GM21723 (cell line): ENCODE results near the gene GPRC6A.
"Not testable (repeated sequence)": the region's sequence is repeated elsewhere in the genome, so short reads cannot be mapped to it uniquely, and the experiment has no call there.

ENCODE experiments used
- ATAC-seq: cut with Tn5 transposase; IDR thresholded peaks from one replicate; pipeline ENCODE4 v1.9.1; 2021; ENCODE audit warnings: mild to moderate bottlenecking, moderate library complexity; ENCODE audit not compliant: unreplicated experiment

GPRC6A gene, protein sequence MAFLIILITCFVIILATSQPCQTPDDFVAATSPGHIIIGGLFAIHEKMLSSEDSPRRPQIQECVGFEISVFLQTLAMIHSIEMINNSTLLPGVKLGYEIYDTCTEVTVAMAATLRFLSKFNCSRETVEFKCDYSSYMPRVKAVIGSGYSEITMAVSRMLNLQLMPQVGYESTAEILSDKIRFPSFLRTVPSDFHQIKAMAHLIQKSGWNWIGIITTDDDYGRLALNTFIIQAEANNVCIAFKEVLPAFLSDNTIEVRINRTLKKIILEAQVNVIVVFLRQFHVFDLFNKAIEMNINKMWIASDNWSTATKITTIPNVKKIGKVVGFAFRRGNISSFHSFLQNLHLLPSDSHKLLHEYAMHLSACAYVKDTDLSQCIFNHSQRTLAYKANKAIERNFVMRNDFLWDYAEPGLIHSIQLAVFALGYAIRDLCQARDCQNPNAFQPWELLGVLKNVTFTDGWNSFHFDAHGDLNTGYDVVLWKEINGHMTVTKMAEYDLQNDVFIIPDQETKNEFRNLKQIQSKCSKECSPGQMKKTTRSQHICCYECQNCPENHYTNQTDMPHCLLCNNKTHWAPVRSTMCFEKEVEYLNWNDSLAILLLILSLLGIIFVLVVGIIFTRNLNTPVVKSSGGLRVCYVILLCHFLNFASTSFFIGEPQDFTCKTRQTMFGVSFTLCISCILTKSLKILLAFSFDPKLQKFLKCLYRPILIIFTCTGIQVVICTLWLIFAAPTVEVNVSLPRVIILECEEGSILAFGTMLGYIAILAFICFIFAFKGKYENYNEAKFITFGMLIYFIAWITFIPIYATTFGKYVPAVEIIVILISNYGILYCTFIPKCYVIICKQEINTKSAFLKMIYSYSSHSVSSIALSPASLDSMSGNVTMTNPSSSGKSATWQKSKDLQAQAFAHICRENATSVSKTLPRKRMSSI

DNA sequence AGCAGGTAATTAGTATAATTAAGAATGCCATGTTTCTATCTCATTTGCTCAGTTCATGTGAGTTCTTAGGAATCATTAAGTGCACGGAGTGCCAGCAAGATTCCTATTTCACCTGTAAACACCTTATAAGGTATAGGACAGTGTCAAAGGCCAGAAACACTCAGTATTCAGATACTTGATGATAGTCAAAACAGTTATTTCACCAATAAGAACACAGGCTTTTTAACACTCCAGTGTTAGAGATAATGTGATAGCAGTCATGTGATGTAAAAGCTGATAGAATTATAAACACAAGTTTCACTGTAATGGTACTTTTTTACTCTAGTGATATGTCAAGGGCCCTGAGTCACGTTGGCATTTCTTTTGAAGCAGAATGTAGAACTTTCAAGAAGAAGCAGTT is at the start of gene GPRC6A:
TSS of gene GPRC6A (minus strand) at position 101 of the 400 bp plus-strand sequence. CDS start at position 31, 70 bp downstream.
- ATAC-seq, result no peak

DNA sequence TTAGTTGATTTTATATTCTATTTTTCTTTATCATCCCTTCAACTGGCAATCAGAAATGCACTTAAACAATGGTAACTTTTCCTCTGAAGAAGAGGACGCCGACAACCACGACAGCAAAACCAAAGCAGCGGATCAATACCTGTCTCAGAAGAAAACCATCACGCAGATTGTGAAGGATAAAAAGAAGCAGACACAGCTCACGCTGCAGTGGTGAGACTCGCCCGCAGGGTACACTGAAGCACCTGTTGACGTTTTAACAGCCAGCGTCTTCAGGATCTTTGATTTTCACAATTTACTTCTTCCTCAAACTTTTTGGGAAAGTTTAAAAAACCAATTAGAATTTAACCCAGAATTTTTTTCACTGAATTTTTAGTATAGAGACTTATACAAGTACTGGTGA is 48.9 kb upstream of the GPRC6A start:
- no peak for ATAC-seq

DNA sequence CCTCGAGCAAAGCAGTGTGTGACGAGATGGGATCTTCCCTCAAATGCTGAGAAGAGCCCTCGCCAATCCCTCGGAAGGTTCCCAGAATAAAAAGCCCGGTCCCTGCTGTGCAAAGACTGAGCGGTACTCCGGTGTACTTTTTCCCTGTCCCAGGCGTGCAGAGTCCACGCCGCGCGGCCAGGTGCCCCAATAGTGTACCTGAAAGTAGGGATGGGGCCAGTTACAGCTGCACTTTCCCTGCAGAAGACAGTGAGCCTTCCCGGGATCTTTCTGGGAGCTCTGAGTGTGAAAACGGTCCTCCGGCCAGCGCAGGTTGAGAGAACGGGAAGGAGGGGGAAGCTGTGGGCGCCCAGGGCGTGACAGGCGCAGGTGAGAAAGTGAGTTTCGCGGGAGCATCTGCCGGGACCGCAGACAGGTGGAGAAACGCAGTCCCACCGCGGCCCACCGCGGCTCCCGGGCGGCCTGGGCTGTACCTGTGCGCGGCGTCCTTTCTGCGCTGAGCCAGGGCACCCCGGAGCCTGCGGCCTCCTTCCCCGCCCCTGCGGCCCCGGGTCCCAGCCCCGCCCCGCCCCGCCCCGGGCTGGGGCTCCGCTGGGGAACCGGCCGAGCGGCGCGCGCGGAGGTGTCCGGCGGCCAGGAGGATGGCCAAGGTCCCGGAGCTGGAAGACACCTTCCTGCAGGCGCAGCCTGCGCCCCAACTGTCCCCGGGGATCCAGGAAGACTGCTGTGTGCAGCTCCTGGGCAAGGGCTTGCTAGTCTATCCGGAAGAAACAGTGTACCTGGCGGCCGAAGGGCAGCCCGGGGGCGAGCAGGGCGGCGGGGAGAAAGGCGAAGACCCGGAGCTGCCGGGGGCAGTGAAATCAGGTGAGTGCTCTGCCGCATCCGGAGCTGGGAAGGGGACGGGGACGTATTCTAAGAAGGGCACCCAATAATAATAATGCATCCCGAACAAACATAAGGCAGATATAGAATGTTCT is 48.0 kb upstream of the GPRC6A start, which contains the start of gene RFX6:
TSS of gene RFX6 (plus strand) at position 608 of the 977 bp plus-strand sequence. CDS start at position 642, 34 bp downstream.
- ATAC-seq, result no peak

DNA sequence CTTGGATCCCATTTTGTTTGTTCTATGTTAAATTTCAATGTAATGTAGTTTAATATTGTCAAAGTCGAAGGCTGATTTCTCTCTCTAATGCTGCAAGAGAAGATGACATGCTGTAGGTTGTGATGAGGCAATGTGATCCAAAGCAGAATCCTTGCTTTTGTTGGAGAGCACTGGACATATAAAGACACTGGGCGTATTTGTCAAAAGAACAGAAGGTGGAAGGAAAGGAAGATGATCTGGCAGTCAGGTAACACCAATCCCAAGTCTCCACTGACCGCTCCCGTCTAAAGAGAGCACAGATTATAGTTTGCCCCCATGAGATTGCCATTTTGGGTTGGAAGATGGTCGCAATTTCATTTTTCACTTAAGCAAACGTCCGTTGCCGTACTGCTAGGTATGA is 47.2 kb upstream of the GPRC6A start:
- ATAC-seq, result no peak

DNA sequence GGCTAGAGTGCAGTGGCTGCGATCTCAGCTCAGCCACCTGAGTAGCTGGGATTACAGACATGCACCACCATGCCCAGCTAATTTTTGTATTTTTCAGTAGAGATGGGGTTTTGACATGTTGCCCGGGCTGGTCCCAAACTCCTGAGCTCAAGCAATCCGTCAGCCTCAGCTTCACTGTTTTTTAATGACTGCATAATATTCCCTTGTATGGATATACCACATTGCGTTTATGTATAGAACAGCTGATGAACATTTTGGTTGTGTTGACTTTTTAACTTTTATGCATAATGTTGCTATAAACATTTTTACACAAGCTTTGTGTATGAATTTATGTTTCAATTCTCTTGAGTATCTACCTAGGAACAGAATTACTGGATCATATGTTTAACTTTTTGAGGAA is 43.9 kb upstream of the GPRC6A start:
- ATAC-seq, result no peak

DNA sequence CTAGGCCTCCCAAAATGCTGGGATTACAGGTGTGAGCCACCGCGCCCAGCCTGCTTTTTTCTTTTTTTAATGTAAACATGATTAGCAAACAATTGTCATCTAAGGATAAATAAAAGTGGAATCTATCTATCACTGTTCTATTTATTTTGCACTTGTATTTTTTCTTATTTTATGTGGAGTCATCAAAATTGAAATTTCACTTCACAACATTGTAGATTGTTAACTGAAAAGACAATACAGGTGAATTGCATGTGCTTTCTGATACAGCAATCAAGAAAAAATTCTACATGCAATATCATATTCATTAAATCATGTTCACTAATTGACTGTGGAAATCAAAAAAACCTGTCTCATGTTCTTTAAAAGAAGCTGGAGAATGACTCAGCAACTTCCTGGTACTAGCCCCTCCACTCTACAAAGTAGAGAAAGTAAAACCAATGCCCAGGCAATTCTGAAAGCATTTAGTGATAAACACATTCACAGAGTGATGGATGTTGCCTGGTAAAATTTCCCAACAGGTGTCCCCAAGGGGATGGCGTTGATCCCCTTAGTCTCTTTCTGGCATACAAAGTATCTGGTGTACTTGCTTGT is 37.5 kb upstream of the GPRC6A start:
- ATAC-seq, result peak; percentile 80

DNA sequence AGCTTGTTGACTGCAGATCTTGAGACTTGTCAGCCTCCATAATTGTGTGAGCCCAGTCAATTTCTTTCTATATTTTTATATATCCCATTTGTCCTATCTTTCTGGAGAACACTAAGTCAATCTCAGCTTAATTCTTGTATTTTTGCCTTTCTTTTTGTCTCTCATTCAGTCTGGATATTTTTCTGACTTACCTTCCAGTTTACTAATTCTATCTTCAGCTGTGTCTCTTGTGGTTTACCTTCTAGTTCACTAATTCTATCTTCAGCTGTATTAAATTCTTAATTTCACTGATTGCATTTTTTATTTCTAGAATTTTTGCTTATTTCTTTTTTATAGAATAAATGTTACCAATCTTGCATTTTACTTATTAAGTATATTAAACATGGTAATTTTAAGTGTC is 30.4 kb upstream of the GPRC6A start:
- no peak for ATAC-seq

DNA sequence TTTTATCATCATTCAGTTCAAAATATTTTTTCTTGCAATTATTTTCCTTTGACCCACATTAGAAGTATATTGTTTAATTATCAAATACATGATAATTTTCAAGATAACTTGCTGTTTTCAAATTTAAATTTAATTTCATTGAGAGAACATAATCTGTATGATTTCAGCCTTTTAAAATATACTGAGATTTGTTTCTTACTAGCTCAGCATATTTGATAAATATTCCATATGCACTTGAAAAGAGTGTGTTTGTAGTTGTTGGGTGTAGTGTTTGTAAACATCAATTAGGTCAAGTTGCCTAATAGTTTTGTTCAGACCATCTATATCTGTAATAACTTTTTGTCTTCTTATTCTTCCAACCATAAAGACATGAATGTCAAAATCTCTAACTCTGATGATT is 29.2 kb upstream of the GPRC6A start:
- ATAC-seq, result no peak

DNA sequence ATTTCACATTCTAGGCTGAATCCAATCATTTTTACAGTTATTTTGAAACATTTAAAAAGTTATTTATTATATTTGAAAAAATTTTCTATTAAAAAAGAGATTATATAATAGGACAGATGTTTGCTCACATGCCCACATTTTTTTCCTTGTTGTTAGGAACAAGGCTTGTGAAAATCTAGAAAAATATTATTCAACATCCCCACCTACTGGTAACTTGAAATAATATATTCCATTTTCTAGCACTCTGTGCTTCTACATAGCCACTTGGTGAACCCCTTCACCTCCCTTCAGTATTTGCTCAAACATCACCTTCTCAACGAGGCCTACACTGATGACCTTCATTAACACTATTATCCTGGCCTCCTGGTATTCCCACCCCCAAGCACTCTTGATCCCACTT is 18.3 kb upstream of the GPRC6A start:
- ATAC-seq, result no peak

DNA sequence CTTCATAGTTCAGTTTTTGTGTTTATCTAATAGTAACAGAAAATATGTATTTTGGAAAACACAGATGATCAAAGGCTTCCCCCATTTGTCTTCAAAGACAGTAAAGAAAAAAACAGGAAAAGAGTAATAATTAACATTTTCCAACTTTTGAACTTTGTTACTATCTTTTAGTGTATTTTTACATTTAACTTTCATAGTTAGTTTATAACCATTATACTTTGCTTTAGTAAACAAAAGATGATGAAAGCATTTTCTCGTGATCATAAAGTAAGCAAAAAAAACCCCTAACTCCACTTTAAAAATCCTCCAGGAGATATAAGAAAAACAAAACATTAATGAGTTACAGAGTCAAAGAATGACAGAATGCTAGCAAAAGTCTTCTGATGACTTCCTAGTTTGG is 13.6 kb upstream of the GPRC6A start:
- ATAC-seq, result no peak

DNA sequence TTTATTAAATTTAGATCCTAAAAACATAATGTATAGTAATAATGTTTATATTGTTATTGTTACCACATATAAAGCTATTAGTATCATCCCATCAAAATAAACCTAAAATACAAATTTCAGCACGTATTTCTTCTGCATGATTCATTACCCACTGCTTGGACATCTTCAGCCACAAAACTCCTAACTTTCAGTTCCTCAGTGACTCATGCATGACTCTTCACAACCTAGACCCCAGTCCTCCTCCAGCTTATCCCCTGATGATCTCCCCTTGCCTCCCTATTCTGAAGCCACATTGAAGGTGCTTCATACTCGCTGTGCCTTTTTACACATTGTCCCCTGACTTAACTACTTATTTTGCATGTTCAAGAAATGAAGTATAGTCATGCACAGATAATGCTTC is 11.2 kb upstream of the GPRC6A start:
- ATAC-seq, result no peak

DNA sequence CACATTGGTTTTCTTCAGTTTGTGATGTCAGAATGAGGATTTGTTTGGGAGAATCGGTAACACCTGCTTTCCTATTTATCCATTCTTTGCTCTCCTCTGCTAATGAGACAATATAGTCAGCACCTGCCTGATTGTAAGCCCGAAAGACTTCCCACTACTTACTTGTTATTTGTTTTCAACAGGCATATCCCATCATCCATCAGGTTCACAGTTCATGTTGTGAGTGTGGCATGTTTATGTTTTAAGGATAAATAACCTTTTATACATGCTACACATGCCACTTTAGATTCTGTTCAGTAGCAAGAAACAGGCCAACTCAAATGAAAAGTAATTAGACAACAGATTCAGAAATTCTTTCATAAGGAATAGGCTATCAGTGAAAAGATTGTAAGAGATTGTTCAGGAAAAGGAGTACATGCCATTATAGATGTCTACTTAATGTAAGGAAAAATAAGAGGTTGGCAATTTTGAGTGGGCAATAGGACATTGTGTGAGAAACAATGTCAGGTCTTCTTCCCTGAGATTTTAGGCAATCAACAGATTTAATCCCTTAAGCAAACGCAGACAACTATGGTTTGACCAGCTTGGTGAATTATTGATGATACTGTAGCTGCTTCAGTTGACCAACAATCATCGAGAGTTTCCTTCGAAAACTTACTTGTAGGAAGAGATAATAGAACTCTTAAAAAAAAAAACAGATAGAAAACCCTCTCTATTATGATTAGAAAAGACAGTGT is 7.9 kb upstream of the GPRC6A start:
- no peak for ATAC-seq

DNA sequence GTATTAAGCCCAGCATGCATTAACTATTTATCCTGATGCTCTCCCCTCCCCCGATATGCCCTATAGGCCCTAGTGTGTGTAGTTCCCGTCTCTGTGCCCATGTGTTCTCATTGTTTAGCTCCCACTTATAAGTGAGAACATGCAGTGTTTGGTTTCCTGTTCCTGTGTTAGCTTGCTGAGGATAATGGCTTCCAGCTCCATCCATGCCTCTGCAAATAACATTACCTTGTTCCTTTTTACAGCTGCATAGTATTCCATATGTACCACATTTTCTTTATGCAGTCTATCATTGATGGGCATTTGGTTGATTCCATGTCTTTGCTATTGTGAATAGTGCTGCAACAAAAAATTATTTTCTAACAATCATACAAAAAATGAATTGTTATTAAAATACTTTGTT is 5.6 kb upstream of the GPRC6A start:
- not testable (repeated sequence) for ATAC-seq

DNA sequence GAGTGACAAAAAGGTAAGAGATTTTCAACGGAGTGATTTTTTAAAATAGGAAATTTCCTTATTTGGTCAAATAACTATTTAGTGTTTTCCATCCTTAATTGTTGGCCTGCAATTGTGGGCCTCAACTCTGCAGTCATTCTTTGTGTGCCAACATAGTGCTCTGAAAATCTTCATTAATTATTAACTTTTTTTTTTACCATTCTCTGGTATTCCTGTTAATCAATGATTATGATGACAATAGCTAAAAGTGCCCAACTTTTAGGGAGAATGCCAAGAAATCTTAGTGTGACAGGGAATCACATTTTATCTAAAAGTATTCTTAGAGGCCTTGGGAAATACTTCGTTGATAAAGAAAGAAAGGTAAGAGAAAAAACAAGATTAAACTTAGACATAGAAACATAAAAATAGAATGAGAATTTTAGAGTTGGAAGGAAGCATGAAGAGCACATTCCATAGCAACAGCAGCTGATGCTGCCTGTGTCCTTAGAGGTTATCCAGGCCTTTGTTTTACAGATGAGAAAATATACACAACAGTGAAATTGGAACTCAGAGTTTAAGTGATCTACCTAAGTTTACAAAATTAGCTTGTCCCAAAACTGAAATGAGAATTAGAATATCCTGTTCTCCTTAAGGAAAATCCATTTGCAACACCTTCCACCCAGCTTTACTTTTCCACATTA is 1.2 kb downstream of the GPRC6A start:
- ATAC-seq, result no peak

DNA sequence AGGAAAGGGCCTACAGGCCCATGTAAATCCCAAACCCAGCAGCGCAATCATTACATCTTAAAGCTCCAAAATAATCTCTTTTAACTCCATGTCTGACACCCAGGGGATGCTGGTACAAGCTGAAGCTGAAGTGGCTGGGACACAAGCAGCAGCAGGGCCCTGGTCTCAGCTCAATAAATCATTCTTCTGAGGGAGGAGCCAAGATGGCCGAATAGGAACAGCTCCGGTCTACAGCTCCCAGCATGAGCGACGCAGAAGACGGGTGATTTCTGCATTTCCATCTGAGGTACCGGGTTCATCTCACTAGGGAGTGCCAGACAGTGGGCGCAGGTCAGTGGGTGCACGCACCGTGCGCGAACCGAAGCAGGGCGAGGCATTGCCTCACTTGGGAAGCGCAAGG is 12.5 kb downstream of the GPRC6A start:
- ATAC-seq, result not testable (repeated sequence)

DNA sequence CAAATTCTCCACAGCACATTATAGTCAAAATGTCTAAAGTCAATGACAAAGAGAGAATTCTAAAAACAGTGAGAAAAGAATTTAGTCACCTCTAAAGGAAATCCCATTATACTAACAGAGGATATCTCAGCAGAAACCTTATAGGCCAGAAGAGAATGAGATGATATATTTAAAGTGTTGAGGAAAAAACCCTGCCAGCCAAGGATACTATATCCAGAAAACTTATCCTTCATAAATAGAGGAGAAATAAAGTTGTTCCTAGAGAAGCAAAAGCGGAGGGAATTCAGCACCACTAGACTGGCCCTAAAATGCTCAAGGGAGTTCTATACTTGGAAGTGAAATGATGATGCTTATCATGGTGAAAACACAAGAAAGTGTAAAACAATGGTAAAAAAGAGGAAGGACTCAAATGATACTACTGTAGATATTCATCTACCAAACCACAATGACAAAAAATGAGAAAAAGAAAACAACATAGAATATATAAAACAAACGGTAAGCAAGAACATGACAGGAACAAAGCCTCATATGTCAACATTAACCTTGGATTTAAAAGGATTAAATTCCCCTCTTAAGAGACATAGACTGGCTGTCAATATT is 16.7 kb downstream of the GPRC6A start:
- no peak for ATAC-seq

DNA sequence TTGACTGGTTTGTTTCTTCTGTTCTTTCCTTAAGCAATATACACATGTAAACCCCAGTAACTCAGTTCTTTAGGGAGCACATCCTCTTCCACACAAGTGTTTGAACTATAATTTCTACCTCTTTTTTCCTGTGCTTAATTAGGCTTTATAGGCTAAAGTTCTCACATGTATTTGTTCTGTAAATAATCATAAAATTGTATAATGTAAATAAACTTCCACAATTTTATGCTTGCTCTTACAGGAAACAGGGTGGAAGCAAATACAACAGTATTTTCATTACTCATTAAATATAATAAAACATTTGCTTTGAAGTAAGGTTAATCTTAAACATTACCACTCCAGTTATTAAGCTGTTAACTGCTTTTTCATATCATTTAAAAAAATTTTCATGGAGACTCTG is 26.9 kb downstream of the GPRC6A start:
- no peak for ATAC-seq

DNA sequence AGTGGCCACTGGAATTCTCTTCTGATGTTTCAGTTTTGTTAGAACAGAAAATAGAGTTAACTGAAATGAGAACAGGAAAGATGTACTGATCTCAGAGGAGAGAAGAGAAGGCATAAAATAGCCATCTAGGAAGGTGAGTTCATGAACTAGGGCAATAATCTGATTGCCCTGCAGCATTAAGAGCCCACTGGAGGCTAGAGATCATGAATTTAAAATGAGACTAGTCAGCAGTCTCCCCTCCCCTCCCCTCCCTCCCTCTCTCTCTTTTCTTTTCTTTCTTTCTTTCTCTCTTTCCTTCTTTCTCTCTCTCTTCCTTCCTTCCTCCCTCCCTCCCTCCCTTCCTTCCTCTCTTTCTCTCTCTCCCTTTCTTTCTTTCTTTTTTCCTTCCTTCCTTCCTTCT is 28.9 kb downstream of the GPRC6A start:
- ATAC-seq, result no peak

DNA sequence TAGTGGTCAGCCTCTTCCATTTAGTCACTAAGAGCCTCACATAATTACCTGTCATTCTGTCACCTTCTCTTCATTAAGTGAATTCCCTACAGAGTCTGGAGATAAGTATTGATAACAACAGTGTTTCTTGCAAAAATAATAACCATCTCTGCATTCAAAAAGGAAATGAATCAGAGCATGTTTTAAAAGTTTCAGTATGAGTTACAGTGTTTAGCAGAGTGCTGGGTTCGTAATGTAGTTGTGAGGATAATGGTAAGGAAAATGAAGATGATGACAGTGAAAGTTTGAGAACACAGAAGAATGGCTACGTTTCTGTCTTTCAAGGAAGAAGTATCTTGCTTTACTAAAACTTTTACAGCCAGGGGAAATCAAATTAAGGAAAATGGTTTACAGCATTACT is 31.3 kb downstream of the GPRC6A start:
- ATAC-seq, result no peak
